Middle frontal gyrus (tissue), 1 donor: ENCODE results near the gene UQCRC1.

Experiments used
- DNase-seq: peaks from one replicate; pipeline ENCODE4 v3.0.0-alpha.2; 2015; ENCODE audit warnings: low spot score; ENCODE audit errors: extremely low spot score

The UQCRC1 gene

GRCh38 chr3:48599077-48599501, 10.4 kb downstream of the UQCRC1 start:
- no peak for DNase-seq

- no peak for DNase-seq
Observed at GRCh38 chr3:48598323-48599076, 10.9 kb downstream of the UQCRC1 start.

GRCh38 chr3:48597408-48597800, 12.0 kb downstream of the UQCRC1 start:
- DNase-seq: no peak

- no peak for DNase-seq
Observed at GRCh38 chr3:48596676-48597407, 12.6 kb downstream of the UQCRC1 start.

GRCh38 chr3:48596157-48596556, 13.3 kb downstream of the UQCRC1 start:
- no peak for DNase-seq

GRCh38 chr3:48595526-48596121, 13.8 kb downstream of the UQCRC1 start:
- DNase-seq: no peak

GRCh38 chr3:48595075-48595525, 14.3 kb downstream of the UQCRC1 start, which contains the start of gene COL7A1:
Gene COL7A1, minus strand, starts transcription at chr3:48595329. Its CDS starts 170 bp downstream, at chr3:48595159.
- DNase-seq: no peak

- no peak for DNase-seq
Observed at GRCh38 chr3:48594417-48595049, 14.9 kb downstream of the UQCRC1 start.

GRCh38 chr3:48593337-48593736, 16.1 kb downstream of the UQCRC1 start:
- DNase-seq: no peak

- no peak for DNase-seq
Observed at GRCh38 chr3:48592519-48593087, 16.8 kb downstream of the UQCRC1 start.

GRCh38 chr3:48591886-48592518, 17.4 kb downstream of the UQCRC1 start:
- no peak for DNase-seq

- DNase-seq: no peak
Observed at GRCh38 chr3:48591436-48591835, 18.0 kb downstream of the UQCRC1 start.

GRCh38 chr3:48588230-48588629, 21.2 kb downstream of the UQCRC1 start:
- DNase-seq: no peak

GRCh38 chr3:48587686-48588085, 21.8 kb downstream of the UQCRC1 start:
- no peak for DNase-seq

GRCh38 chr3:48585411-48585810, 24.0 kb downstream of the UQCRC1 start:
- DNase-seq: no peak

GRCh38 chr3:48584836-48585235, 24.6 kb downstream of the UQCRC1 start:
- DNase-seq: no peak

GRCh38 chr3:48581621-48582481, 27.6 kb downstream of the UQCRC1 start:
- no peak for DNase-seq

- DNase-seq: no peak
Observed at GRCh38 chr3:48576647-48577046, 32.8 kb downstream of the UQCRC1 start.

GRCh38 chr3:48575366-48575765, 34.1 kb downstream of the UQCRC1 start:
- no peak for DNase-seq
